Activated CD4-positive, alpha-beta T cell treated with anti-CD3 and anti-CD28 coated beads, Interleukin-2, amount 50 U/mL, for 24 hours (primary cell): ENCODE measurements around the gene TLDC2.
"Not testable (repeated sequence)": the region's sequence is repeated elsewhere in the genome, so short reads cannot be mapped to it uniquely, and the experiment has no call there.

Experiments
- DNase-seq, 2 donors: peaks; one replicate each; pipeline ENCODE4 v3.0.0-alpha.2; 2020; ENCODE audit warnings: low read depth in 1 of 2, low spot score in 1 of 2

Gene TLDC2

DNA sequence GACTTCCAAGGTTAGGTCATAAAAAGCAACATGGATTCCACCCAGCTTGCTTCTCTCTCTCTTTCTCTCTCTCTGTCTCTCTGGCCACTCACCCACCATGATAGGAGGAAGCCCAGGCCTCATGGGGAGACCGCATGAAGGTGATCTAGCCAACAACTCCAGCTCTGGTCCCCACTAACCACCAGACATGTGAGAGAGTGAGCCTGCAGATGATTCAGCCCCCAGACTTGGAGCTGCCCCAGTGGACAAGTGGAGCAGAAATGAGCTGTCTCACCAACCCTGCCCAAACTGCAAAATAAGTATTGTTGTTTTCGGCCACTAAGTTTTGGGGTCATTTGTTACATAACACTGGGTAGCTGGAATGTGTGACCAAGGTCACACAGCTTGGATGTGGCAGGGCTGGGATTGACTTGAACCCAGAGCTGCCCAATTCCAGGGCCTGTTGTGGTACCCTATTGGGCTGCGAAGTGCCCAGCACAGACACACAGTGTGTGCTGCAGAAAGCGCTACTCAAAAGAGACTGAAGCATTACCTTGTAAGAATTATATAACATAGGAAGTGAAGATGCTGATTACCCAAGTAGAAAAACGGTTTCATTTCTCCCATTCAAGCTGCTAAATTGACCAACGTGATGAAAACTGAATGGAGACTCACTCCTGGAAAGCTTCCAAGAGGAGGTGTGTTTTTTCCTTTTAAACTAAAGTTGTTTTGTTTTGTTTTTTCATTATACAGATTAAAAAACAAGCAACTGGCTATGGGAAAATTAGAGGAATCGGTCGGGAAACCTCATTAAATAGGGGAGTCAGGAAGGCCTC is 9.1 kb upstream of the TLDC2 start:
- no peak for DNase-seq

GRCh38 chr20:36871640-36872570 is 4.0 kb upstream of the TLDC2 start:
- no peak for DNase-seq

DNA sequence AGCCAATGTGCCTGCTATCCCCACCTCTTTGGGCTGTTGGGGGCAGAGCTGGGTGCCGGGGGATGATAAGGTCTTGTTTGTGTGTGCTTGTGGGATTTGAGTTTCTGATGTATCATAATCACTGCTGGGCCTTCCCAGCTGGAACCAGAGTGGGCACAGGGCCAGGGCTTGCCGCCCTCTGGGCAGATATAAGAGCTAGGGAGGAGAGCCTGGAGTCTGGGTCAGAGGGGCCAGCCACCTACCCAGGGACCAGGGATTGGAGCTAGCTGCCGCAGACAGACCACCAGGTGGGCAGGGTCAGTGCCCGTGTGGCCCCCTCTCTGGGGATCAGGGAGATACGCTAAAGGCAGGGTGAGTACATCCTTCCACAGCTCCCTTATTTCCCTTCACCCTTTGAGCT is 3.1 kb upstream of the TLDC2 start:
- no peak for DNase-seq

DNA sequence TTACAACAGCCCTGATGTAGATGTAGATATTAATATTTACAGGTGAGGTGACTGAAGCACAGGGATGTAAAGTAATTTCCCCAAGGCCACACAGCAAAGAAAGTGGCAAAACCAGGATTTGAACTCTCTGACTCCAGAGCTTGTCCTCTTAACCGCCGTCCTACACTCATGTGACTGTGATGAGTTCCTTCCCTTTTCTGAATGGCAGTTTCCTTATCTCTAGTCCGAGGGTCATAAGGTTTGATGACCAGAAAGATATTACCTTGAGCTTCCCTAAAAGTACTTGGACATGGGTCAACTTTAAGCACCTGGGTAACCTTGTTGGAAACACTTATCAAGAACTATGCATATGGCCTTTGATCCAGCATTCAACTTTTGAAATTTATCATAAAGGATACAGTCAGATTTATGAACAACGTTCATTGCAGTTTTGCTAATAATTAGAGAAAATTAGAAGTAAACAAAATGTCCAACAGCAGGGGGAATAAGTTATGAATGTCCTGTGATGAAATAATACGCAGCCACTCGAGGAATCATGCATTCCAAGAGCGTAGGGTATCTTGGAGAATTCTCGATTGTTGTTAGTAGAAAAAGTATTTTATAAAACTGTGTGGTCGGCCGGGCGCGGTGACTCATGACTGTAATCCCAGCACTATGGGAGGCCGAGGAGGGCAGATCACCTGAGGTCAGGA is 2.3 kb upstream of the TLDC2 start:
- DNase-seq = no peak

- DNase-seq = not testable (repeated sequence)
Measured at GRCh38 chr20:36875093-36875492, 845 bp upstream of the TLDC2 start.

GRCh38 chr20:36876473-36876833 is 515 bp downstream of the TLDC2 start:
- DNase-seq = no peak

GRCh38 chr20:36878941-36879340 is 3.0 kb downstream of the TLDC2 start:
- no peak for DNase-seq

DNA sequence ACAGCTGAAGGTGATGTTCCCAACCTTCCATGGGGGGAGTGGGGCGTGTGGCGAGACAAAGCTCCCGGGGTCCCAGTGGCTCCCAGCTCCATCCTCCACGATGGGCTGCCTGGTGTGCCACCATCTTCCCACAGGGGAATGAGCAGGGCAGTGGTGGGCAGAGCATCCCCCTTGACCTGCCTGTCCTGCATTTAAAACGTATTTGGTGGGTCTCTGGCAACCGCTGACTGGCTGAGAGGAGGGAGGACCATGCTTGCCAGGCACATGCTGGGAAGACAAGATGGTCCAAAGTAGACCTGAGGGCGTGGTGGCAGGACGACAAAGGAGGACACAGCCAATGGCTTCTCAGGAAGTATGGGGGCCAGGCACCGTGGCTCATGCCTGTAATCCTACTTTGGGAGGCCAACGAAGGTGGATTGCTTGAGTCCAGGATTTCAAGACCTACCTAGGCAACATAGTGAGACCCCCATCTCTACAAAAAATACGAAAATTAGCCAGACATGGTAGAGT is 4.9 kb downstream of the TLDC2 start:
- no peak for DNase-seq

- no peak for DNase-seq
Measured at GRCh38 chr20:36881331-36881730, 5.4 kb downstream of the TLDC2 start.

DNA sequence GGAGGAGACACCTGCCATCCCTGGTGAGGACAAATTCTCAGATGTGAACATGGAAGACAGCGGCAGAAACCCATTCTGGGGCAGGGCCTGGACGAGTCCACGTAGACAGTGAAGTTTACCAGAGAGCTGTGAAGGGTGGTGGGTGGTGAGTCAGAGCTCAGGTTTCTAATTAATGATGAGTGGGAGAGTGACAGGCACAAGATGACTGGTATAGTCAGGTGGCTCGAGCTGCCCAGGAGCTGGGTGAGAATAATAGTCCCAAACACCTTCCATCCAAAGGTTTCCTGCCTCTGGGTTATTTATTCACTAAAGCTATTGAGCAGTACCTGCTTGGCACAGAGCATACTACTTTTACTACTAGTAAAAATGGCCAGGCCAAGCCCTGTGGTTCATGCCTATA is 6.0 kb downstream of the TLDC2 start:
- no peak for DNase-seq

GRCh38 chr20:36883977-36884535 is 8.1 kb downstream of the TLDC2 start:
- DNase-seq = no peak

- DNase-seq = no peak
Measured at GRCh38 chr20:36885356-36885755, 9.4 kb downstream of the TLDC2 start.

DNA sequence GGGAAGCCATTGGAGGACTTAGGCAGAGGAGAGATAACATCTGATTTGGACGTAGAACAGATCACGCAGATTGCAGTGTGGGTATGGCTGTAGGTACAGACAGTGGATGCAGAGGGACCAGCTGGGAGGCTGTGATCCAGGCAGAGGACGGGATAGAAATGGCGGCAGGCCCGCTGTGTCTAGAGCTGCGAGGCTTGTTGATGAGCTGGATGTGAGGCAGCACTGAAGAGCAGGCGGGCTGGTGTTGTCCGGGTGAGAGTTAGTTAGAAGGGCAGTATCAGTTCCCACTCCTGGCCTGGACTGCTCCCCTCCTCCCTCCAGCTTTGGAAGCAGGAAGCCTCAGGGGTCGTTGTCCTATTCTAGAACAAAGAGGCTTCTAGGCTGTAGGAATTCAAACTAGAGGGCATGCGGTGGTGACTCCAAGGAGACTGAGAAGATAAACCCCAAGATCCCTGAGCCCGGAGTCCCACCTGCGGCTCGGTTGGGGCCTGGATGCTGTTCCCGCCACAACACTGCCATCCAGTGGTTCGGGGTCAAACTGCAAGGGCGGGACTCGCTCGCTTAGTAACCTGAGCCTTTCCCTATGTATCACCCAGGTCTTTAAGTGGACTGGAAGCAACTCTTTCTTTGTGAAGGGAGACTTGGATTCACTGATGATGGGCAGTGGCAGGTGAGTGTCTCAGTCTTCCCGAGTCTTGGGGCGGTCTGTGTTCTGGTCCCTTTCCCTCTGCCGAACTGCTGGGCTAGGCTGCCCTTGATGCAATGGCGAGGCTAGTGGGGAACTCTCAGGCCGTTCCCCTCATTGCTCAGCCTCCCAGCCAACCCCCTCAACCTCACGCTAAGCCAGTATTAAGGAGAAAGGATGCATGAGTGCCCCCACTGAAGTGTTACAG is 11.2 kb downstream of the TLDC2 start:
- DNase-seq = peak; percentile 66 to 76

- no peak for DNase-seq
Measured at GRCh38 chr20:36887752-36888090, 11.8 kb downstream of the TLDC2 start.

GRCh38 chr20:36888880-36889516 is 13.1 kb downstream of the TLDC2 start:
- DNase-seq = no peak

DNA sequence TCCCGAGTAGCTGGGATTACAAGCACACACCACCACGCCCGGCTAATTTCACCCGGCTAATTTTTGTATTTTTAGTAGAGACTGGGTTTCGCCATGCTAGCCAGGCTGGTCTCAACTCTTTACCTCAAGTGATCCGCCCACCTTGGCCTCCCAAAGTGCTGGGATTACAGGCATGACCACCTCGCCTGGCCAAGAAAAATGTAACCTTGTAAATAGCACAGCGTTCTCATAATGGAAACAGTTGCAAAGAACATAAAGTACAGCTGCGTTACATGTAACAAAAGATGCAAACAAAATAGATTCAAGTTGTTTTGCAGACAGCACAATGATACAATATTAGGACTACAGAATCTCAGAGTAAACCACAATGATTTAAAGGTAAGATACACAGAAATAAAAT is 14.6 kb downstream of the TLDC2 start:
- no peak for DNase-seq

DNA sequence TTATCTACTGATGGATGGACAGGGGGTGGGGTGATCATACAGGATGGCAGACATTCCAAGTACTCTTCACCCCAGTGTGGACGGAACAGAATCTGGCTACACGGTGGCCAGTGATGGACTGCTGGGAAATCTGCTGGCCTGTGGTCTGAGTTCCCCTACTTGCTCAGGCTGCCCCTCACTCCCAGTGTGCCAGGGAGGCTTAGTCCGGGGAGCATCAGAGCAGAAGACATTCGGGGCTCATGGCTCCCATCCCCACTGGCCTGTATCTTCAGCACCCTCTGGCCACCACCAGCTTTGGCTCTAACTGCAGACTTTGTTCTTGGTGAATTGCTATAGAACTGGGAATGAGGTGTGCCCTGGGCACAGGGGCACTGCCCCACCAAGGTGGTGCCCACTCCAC is 15.3 kb downstream of the TLDC2 start:
- no peak for DNase-seq

DNA sequence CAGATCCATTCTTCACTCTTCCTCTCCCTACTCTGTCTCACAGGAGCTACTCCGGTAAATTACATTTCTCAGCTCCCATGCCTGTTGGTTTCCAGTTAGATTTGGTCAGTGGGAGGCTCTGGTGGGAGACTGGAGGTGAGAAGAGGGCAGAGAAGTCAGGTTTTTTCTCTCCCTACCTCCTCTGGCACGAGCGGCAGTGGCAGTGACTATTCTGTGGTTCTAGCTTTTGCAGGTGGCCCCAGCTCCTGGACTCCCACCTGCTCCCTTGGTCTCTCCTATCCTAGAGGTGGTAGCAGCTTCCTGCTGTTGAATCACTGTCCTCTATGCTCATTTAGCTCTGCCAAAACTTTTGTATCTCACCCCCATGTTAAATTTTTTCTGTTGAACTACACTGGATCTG is 17.9 kb downstream of the TLDC2 start:
- DNase-seq = no peak

DNA sequence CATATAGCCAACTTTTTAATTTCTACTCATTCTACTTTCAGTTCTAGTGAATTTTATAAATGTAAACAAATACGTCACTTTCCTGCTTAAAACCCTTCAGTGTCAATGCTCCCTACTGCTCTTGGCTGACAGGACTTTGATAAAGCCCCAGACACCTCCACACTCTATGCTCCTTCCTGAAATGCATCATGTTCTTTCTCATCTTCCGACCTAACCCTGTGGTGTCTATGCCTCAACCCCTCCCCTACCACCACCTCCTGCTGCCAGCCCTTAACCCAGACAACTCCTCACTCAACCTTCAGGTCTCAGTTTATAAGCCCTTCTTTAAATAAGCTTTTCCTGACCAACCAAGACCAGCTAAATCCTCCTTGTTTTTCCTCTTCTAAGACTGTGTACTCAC is 19.1 kb downstream of the TLDC2 start:
- DNase-seq = no peak

DNA sequence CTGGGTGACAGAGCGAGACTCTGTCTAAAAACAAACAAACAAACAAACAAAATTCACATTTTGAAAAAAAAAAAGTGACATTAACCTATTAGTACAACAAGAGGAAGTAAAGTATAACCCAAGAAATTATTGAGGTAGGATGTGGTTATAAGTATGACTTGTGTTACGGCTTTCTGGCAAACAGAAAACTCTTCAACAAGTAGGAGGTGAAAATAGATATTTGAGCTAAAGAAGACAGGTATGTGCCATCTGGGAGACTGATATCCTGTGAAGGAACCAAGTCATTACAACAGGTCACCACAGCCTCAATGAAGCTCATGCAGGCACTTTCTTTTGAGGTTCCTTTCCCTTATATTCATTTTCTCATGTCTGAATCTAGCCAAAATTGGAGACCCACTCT is 28.8 kb downstream of the TLDC2 start:
- DNase-seq = no peak
